ENCODE measurements around the gene FCHSD2. TPM values are rescaled to one million over a fixed set of nuclear protein-coding genes. Genes with fewer than 3 reads are reported as not detected.

Gene FCHSD2
- total RNA-seq, 4 donors from 2014 or later = 5.7 to 16.8 (median 7.9) TPM

DNA sequence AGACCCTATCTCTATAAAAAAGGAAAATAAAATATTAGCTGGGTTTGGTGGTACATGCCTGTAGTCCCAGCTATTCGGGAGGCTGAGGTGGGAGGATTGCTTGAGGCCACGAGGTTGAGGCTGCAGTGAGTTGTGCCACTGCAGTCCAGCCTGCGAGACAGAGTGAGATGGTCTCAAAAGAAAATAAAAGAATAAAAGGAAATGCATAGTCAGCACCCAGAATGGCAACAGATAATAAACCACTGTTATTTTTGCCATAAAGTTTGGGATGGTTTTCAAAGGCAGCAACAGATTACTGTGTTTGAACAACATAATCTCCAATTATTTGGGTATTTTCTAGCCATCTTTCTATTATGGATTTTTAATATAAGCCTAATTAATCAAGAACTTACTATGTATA, 266.0 kb downstream of the FCHSD2 start:
- TF ChIP-seq EP300 (IDR thresholded peaks at IDR 0.05) = no peak
- TF ChIP-seq POLR2AphosphoS5 (IDR thresholded peaks at IDR 0.05) = no peak
- TF ChIP-seq, protein P1, sequence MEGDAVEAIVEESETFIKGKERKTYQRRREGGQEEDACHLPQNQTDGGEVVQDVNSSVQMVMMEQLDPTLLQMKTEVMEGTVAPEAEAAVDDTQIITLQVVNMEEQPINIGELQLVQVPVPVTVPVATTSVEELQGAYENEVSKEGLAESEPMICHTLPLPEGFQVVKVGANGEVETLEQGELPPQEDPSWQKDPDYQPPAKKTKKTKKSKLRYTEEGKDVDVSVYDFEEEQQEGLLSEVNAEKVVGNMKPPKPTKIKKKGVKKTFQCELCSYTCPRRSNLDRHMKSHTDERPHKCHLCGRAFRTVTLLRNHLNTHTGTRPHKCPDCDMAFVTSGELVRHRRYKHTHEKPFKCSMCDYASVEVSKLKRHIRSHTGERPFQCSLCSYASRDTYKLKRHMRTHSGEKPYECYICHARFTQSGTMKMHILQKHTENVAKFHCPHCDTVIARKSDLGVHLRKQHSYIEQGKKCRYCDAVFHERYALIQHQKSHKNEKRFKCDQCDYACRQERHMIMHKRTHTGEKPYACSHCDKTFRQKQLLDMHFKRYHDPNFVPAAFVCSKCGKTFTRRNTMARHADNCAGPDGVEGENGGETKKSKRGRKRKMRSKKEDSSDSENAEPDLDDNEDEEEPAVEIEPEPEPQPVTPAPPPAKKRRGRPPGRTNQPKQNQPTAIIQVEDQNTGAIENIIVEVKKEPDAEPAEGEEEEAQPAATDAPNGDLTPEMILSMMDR (IDR thresholded peaks at IDR 0.05) = no peak
- no peak for TF ChIP-seq POLR2A (IDR thresholded peaks at IDR 0.05)
- H3K27ac ChIP-seq = no peak overlapping the region
- no peaks in the 10 kb centered on the region for H3K27me3 ChIP-seq
- 92% methylated on average over 3 of the region's 3 CpGs for WGBS
- H3K9me3 ChIP-seq = no peaks in the 10 kb centered on the region
- DNase-seq (ENCODE audit: low spot score in 2 of 2) = no peak
- no peaks in the 10 kb centered on the region for H3K4me1 ChIP-seq
- H3K36me3 ChIP-seq = no peaks in the 10 kb centered on the region
- H3K4me3 ChIP-seq = no peak overlapping the region

DNA sequence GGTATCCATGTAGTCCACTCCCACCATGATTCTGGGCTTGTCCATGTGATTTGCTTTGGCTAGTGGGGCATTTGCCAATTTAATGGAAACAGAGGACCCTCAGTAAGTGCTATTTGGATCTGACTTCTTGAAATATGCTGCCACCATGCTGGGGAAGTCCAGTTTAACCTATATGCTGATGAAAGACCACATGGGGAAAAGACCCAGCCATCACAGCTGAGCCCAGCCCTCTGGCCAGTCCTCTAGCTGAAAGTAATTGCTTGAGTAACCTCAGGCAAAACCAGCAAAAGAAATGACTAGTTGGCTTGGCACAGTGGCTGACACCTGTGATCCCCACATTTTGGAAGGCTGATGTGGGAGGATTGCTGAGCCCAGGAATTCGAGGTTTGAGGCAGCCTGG, 266.4 kb downstream of the FCHSD2 start:
- no peaks in the 10 kb centered on the region for H3K4me1 ChIP-seq
- TF ChIP-seq EP300 (IDR thresholded peaks at IDR 0.05) (no peak), POLR2A (IDR thresholded peaks at IDR 0.05) (no peak), POLR2AphosphoS5 (IDR thresholded peaks at IDR 0.05) (no peak)
- TF ChIP-seq, protein P1 (IDR thresholded peaks at IDR 0.05) = no peak
- H3K36me3 ChIP-seq = no peaks in the 10 kb centered on the region
- H3K4me3 ChIP-seq = no peak overlapping the region
- no peaks in the 10 kb centered on the region for H3K9me3 ChIP-seq
- DNase-seq (ENCODE audit: low spot score in 2 of 2) = no peak
- 96% methylated on average over 1 of the region's 1 CpG for WGBS
- H3K27me3 ChIP-seq = no peaks in the 10 kb centered on the region
- no peak overlapping the region for H3K27ac ChIP-seq

DNA sequence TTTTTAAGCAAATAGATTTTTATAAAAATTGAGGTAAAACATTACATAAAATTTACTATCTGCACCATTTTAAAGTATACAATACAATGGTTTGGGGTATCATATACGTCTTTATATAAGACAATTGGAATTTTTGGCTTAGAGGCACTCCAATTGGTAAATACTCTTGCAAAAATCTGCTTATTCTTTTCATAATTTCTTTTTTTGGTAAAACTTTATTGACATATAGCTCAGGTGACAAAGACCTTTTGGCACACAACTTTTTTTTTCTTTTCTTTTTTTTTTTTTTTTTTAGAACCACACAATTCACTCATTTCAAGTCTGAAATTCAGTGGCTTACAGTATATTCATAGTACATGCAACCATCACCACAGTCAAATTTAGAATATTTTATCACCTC, 270.1 kb downstream of the FCHSD2 start:
- WGBS = 94% methylated on average over 1 of the region's 1 CpG
- no peaks in the 10 kb centered on the region for H3K36me3 ChIP-seq
- no peak overlapping the region for H3K27ac ChIP-seq
- DNase-seq (ENCODE audit: low spot score in 2 of 2) = no peak
- H3K9me3 ChIP-seq = no peaks in the 10 kb centered on the region
- no peaks in the 10 kb centered on the region for H3K4me1 ChIP-seq
- H3K4me3 ChIP-seq = no peak overlapping the region
- TF ChIP-seq EP300 (IDR thresholded peaks at IDR 0.05) (no peak), POLR2A (IDR thresholded peaks at IDR 0.05) (no peak), POLR2AphosphoS5 (IDR thresholded peaks at IDR 0.05) (no peak)
- TF ChIP-seq, protein P1 (IDR thresholded peaks at IDR 0.05) = no peak
- H3K27me3 ChIP-seq = no peaks in the 10 kb centered on the region

DNA sequence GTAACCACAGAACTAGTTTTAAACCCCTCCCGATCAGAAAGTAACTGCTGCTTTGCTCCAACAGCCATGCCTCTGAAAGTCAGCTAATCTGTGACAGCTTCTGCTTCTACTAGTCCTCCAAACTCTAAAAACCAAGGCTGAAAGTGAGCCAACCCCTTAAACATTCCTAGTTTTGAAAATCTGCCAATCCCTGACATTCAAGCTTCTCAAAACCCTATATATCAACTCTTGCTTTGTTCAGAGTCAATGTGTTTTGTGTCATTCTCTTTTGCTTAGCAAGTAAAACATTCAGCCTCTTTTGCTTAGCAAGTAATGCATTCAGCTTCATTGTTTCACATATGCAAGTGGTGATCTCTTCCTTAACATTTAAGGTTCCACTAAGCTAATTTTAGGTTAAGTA, 271.0 kb downstream of the FCHSD2 start:
- H3K4me1 ChIP-seq = no peaks in the 10 kb centered on the region
- 84% methylated on average over 1 of the region's 1 CpG for WGBS
- H3K9me3 ChIP-seq = no peaks in the 10 kb centered on the region
- H3K27me3 ChIP-seq = no peaks in the 10 kb centered on the region
- TF ChIP-seq POLR2A (IDR thresholded peaks at IDR 0.05) (no peak), EP300 (IDR thresholded peaks at IDR 0.05) (no peak), POLR2AphosphoS5 (IDR thresholded peaks at IDR 0.05) (no peak)
- TF ChIP-seq, protein P1 (IDR thresholded peaks at IDR 0.05) = no peak
- H3K4me3 ChIP-seq = no peak overlapping the region
- no peaks in the 10 kb centered on the region for H3K36me3 ChIP-seq
- H3K27ac ChIP-seq = no peak overlapping the region
- DNase-seq (ENCODE audit: low spot score in 2 of 2) = no peak

DNA sequence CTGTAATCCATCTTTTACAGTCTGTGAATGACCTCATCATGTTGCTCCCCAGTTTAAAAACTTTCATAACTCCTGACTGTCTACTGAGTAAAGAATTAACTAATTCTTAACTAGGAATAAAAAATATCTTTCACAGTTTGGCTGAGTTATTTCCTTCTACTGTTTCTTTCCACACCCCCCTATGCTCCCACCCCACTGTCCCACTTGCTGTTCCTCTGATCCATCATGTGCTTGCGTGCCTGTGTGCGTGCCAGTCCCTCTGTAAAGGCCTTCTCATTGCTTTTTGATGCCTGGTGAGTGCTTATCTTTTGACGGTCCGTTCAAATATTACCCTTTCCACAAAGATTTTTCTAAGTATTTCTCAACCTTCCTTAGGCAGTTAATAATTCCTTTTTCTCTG, 272.3 kb downstream of the FCHSD2 start:
- Histone ChIP-seq H3K9me3 (no peaks in the 10 kb centered on the region), H3K4me1 (peaks cover 2% of the 10 kb centered on the region), H3K27ac (no peak overlapping the region), H3K36me3 (no peaks in the 10 kb centered on the region), H3K27me3 (no peaks in the 10 kb centered on the region), H3K4me3 (no peak overlapping the region)
- WGBS = 90% methylated on average over 4 of the region's 4 CpGs
- TF ChIP-seq POLR2A (IDR thresholded peaks at IDR 0.05) = no peak
- TF ChIP-seq EP300 (IDR thresholded peaks at IDR 0.05) = no peak
- no peak for TF ChIP-seq POLR2AphosphoS5 (IDR thresholded peaks at IDR 0.05)
- TF ChIP-seq, protein P1 (IDR thresholded peaks at IDR 0.05) = no peak
- DNase-seq (ENCODE audit: low spot score in 2 of 2) = no peak

Measured in suprapubic skin (tissue), 4 donors.